ENCODE results near the gene AHDC1.

Gene AHDC1

GRCh38 chr1:27527223-27527889 lies 76.6 kb downstream of the AHDC1 start:
- peak; percentile 59 for DNase-seq

- DNase-seq = peak; percentile 63
Observed at GRCh38 chr1:27526569-27527222, 77.2 kb downstream of the AHDC1 start.

- peak; percentile 77 for DNase-seq
Observed at GRCh38 chr1:27525296-27526272, 78.4 kb downstream of the AHDC1 start.

- no peak for DNase-seq
Observed at GRCh38 chr1:27523337-27524020, 80.5 kb downstream of the AHDC1 start.

GRCh38 chr1:27522432-27523336 lies 81.3 kb downstream of the AHDC1 start:
- DNase-seq = peak; percentile 85

- peak; percentile 66 for DNase-seq
Observed at GRCh38 chr1:27521861-27522431, 82.0 kb downstream of the AHDC1 start.

GRCh38 chr1:27521336-27521831 lies 82.6 kb downstream of the AHDC1 start:
- peak; percentile 83 for DNase-seq

GRCh38 chr1:27520651-27521050 lies 83.3 kb downstream of the AHDC1 start:
- DNase-seq = peak; percentile 61

- DNase-seq = no peak
Observed at GRCh38 chr1:27519331-27520258, 84.3 kb downstream of the AHDC1 start.

- DNase-seq = no peak
Observed at GRCh38 chr1:27518808-27519207, 85.1 kb downstream of the AHDC1 start.

- DNase-seq = no peak
Observed at GRCh38 chr1:27517907-27518718, 85.8 kb downstream of the AHDC1 start.

- no peak for DNase-seq
Observed at GRCh38 chr1:27517301-27517700, 86.6 kb downstream of the AHDC1 start.

- DNase-seq = no peak
Observed at GRCh38 chr1:27515626-27516025, 88.3 kb downstream of the AHDC1 start.

- DNase-seq = no peak
Observed at GRCh38 chr1:27513958-27514357, 90.0 kb downstream of the AHDC1 start.

- no peak for DNase-seq
Observed at GRCh38 chr1:27513528-27513927, 90.4 kb downstream of the AHDC1 start.

GRCh38 chr1:27509127-27510080 lies 94.5 kb downstream of the AHDC1 start:
- no peak for DNase-seq

- DNase-seq = no peak
Observed at GRCh38 chr1:27507960-27508665, 95.8 kb downstream of the AHDC1 start.

All from activated CD8-positive, alpha-beta memory T cell treated with anti-CD3 and anti-CD28 coated beads, Interleukin-2, amount 50 U/mL, for 48 hours (primary cell).